Lung (tissue), 12 donors: Measurements from ENCODE around the gene NRGN. TPM values are rescaled to one million over a fixed set of nuclear protein-coding genes. Genes with fewer than 3 reads are reported as not detected.
A peak's percentile ranks its signal among the peaks of the same experiment; 100 is the strongest.

Source experiments
- ATAC-seq: fragments of 200-7000 bp; cut with Tn5 transposase; one replicate; pipeline ENCODE4 v1.9.1; 2020; ENCODE audit warnings: moderate number of reproducible peaks; ENCODE audit not compliant: insufficient read depth, low FRiP score
- DNase-seq, 3 donors: peaks; one replicate each; pipeline ENCODE4 v3.0.0-alpha.2; 2013 to 2017
- H3K27ac ChIP-seq, 2 donors: one replicate each; pipeline ENCODE4 v1.5.1; 2013; ENCODE audit warnings: mild to moderate bottlenecking in 2 of 2, moderate library complexity in 2 of 2, control low read depth in 1 of 2, inconsistent platforms in 1 of 2, low read depth in 1 of 2, low read length in 1 of 2
- H3K27me3 ChIP-seq, 3 donors: one replicate each; pipeline ENCODE4 v1.5.1; 2013; ENCODE audit warnings: low read length in 2 of 3; ENCODE audit not compliant: control insufficient read depth in 3 of 3, insufficient read depth in 3 of 3
- H3K36me3 ChIP-seq, 4 donors: one replicate each; pipeline ENCODE4 v1.5.1; 2013; ENCODE audit warnings: low read length in 4 of 4, mild to moderate bottlenecking in 1 of 4, moderate library complexity in 1 of 4; ENCODE audit not compliant: control insufficient read depth in 4 of 4, insufficient read depth in 4 of 4
- H3K4me1 ChIP-seq, 5 donors: one replicate each; pipeline ENCODE4 v1.5.1; 2013; ENCODE audit warnings: low read length in 5 of 5, mild to moderate bottlenecking in 2 of 5, moderate library complexity in 1 of 5; ENCODE audit not compliant: control insufficient read depth in 5 of 5, insufficient read depth in 5 of 5
- H3K4me3 ChIP-seq: one replicate; pipeline ENCODE4 v1.5.1; 2013; ENCODE audit warnings: mild to moderate bottlenecking, control low read depth, moderate library complexity
- H3K9ac ChIP-seq, 2 donors: one replicate each; pipeline ENCODE4 v1.5.1; 2013; ENCODE audit warnings: low read length in 2 of 2, control low read depth in 1 of 2; ENCODE audit not compliant: insufficient read depth in 1 of 2
- H3K9me3 ChIP-seq, 4 donors: one replicate each; pipeline ENCODE4 v1.5.1; 2013; ENCODE audit warnings: low read length in 3 of 4, mild to moderate bottlenecking in 1 of 4, moderate library complexity in 1 of 4; ENCODE audit not compliant: control insufficient read depth in 4 of 4, insufficient read depth in 3 of 4
- CTCF ChIP-seq: IDR thresholded peaks from 2 replicates; pipeline ENCODE4 v1.5.1; 2012; ENCODE audit warnings: mild to moderate bottlenecking; ENCODE audit errors: control extremely low read depth, extremely low read depth
- WGBS, 2 donors: extraction: QIAGEN DNeasy Blood & Tissue Kit; methylation state at CpG; one replicate each; pipeline ENCODE4 v1.1.7; 2013; 5-methylcytosine and 5-hydroxymethylcytosine counted together
- polyA plus RNA-seq, 2 donors: library from polyadenylated mRNA; stranded (reverse); fragments of 200-250 nt; gene quantifications; one replicate each; pipeline ENCODE4 v1.2.1, GENCODE V29; 2013
- total RNA-seq, 2 donors: library from RNA; depleted of rRNA in 1 of 2; stranded (reverse); fragments of >200 nt in 1 of 2; gene quantifications; one replicate each; pipeline ENCODE4 v1.2.1, GENCODE V29; 2014 to 2021
- donor health status: control.
- donor health status: control.
- donor health status: Bipolar disorder and iron deficiency.
- donor health status: healthy.
- donor health status: DM: yes; HTN: yes; CAD: no.

The NRGN gene
- total and polyA plus RNA-seq, 4 donors = 27.2 to 250 (median 87.5) TPM

GRCh38 chr11:124758355-124759265 lies 18.9 kb downstream of the NRGN start:
- 8 to 11% methylated on average over 53 of the region's 53 CpGs for WGBS, 2 donors
- Histone ChIP-seq H3K4me1 (peaks cover 0 to 41% (median 18%) of the 10 kb centered on the region in 5 donors), H3K9me3 (peaks cover 0 to 2% (median 0%) of the 10 kb centered on the region in 4 donors), H3K36me3 (peaks cover 0 to 10% (median 0%) of the 10 kb centered on the region in 4 donors), H3K9ac (no peak overlapping the region), H3K27me3 (peaks cover 0 to 59% (median 55%) of the 10 kb centered on the region in 3 donors), H3K4me3 (peak overlapping the region; percentile 55), H3K27ac (peak overlapping the region; percentile 62 to 82)
- ATAC-seq = peak; percentile 45
- TF ChIP-seq CTCF = peak; percentile 30
- peak; percentile 74 to 84 (median 79) for DNase-seq

GRCh38 chr11:124759266-124760204 lies 19.8 kb downstream of the NRGN start:
- H3K9ac ChIP-seq = peak overlapping the region in 1 of 2 donors; percentile 13
- 11 to 12% methylated on average over 52 of the region's 52 CpGs for WGBS, 2 donors
- H3K4me1 ChIP-seq = peaks cover 0 to 40% (median 14%) of the 10 kb centered on the region in 5 donors
- peaks cover 0 to 59% (median 52%) of the 10 kb centered on the region in 3 donors for H3K27me3 ChIP-seq
- peaks cover 0 to 2% (median 0%) of the 10 kb centered on the region in 4 donors for H3K9me3 ChIP-seq
- peak overlapping the region; percentile 82 to 93 for H3K27ac ChIP-seq
- ATAC-seq (no peak), DNase-seq (peak; percentile 40 to 78 (median 53))
- no peak for TF ChIP-seq CTCF
- H3K36me3 ChIP-seq = peaks cover 0 to 3% (median under 1%) of the 10 kb centered on the region in 4 donors
- peak overlapping the region; percentile 55 for H3K4me3 ChIP-seq

- ATAC-seq (no peak), DNase-seq (peak in 2 of 3 donors; percentile 20 to 41)
- Histone ChIP-seq H3K27me3 (peaks cover 0 to 55% (median 52%) of the 10 kb centered on the region in 3 donors), H3K9ac (peak overlapping the region in 1 of 2 donors; percentile 13), H3K4me3 (peak overlapping the region; percentile 55), H3K36me3 (peaks cover 0 to 6% (median 1%) of the 10 kb centered on the region in 4 donors), H3K27ac (peak overlapping the region; percentile 82 to 93), H3K4me1 (peaks cover 0 to 40% (median 14%) of the 10 kb centered on the region in 5 donors), H3K9me3 (peaks cover 0 to 2% (median 0%) of the 10 kb centered on the region in 4 donors)
- WGBS, 2 donors = 6 to 8% methylated on average over 24 to 25 of the region's 25 CpGs
- no peak for TF ChIP-seq CTCF
Observed at GRCh38 chr11:124760205-124760652, 20.5 kb downstream of the NRGN start.
